Vagina (tissue), 2 donors: ENCODE results near the gene AKAP13.

Experiments used
- POLR2A ChIP-seq, 2 donors: fragments of 450-650 bp; IDR thresholded peaks; one replicate each; pipeline ENCODE4 v1.6.1; 2017; ENCODE audit warnings: antibody characterized with exemption in 2 of 2, mild to moderate bottlenecking in 2 of 2, moderate library complexity in 2 of 2
- POLR2AphosphoS5 ChIP-seq, 2 donors: sonication (generic); formaldehyde crosslinking; IDR thresholded peaks; one replicate each; pipeline ENCODE4 v1.9.0; 2017; ENCODE audit warnings: antibody characterized with exemption in 2 of 2, mild to moderate bottlenecking in 2 of 2, low read depth in 1 of 2; ENCODE audit not compliant: insufficient read depth in 1 of 2
- TF ChIP-seq, protein P1 (sequence below), 3 experiments: fragments of 450-650 bp in 2 of 3; fragments of 200-600 bp in 1 of 3; sonication (generic) in 1 of 3; IDR thresholded peaks; one replicate each; pipeline ENCODE4 v1.5.1; 2017 to 2019; ENCODE audit warnings: antibody characterized with exemption in 3 of 3, mild to moderate bottlenecking in 2 of 3, moderate library complexity in 2 of 3

- TF ChIP-seq, protein P1, sequence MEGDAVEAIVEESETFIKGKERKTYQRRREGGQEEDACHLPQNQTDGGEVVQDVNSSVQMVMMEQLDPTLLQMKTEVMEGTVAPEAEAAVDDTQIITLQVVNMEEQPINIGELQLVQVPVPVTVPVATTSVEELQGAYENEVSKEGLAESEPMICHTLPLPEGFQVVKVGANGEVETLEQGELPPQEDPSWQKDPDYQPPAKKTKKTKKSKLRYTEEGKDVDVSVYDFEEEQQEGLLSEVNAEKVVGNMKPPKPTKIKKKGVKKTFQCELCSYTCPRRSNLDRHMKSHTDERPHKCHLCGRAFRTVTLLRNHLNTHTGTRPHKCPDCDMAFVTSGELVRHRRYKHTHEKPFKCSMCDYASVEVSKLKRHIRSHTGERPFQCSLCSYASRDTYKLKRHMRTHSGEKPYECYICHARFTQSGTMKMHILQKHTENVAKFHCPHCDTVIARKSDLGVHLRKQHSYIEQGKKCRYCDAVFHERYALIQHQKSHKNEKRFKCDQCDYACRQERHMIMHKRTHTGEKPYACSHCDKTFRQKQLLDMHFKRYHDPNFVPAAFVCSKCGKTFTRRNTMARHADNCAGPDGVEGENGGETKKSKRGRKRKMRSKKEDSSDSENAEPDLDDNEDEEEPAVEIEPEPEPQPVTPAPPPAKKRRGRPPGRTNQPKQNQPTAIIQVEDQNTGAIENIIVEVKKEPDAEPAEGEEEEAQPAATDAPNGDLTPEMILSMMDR (IDR thresholded peaks at IDR 0.05), result no peak
- TF ChIP-seq POLR2A (IDR thresholded peaks at IDR 0.05), result no peak
- no peak for TF ChIP-seq POLR2AphosphoS5 (IDR thresholded peaks at IDR 0.05; ENCODE audit: insufficient read depth in 1 of 2, low read depth in 1 of 2)
Measured at GRCh38 chr15:85723960-85724945, 343.9 kb downstream of the AKAP13 start.
